ENCODE results near the gene GOLGA1.

GRCh38 chr9:124880501-124880900, 60.4 kb downstream of the GOLGA1 start:
- TF ChIP-seq SRF (IDR thresholded peaks at IDR 0.05; ENCODE audit: low read depth in 2 of 2, low read length in 2 of 2) (no peak), HDAC2 (IDR thresholded peaks at IDR 0.05) (no peak), JUNB (IDR thresholded peaks at IDR 0.05) (no peak), USF1 (IDR thresholded peaks at IDR 0.05; ENCODE audit: borderline replicate concordance, extremely low read length, insufficient read depth, low read depth, low read length) (no peak)
- TF ChIP-seq, protein P1, sequence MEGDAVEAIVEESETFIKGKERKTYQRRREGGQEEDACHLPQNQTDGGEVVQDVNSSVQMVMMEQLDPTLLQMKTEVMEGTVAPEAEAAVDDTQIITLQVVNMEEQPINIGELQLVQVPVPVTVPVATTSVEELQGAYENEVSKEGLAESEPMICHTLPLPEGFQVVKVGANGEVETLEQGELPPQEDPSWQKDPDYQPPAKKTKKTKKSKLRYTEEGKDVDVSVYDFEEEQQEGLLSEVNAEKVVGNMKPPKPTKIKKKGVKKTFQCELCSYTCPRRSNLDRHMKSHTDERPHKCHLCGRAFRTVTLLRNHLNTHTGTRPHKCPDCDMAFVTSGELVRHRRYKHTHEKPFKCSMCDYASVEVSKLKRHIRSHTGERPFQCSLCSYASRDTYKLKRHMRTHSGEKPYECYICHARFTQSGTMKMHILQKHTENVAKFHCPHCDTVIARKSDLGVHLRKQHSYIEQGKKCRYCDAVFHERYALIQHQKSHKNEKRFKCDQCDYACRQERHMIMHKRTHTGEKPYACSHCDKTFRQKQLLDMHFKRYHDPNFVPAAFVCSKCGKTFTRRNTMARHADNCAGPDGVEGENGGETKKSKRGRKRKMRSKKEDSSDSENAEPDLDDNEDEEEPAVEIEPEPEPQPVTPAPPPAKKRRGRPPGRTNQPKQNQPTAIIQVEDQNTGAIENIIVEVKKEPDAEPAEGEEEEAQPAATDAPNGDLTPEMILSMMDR (IDR thresholded peaks at IDR 0.05 in 2 of 3, conservative IDR thresholded peaks at IDR 0.05 in 1 of 3; ENCODE audit: control insufficient read depth in 2 of 3, extremely low read depth in 1 of 3, insufficient read depth in 1 of 3, low read depth in 3 of 3, low read length in 3 of 3): no peak
